ENCODE data around the gene CORO6.

- TF ChIP-seq CTCF (IDR thresholded peaks at IDR 0.05) (no peak), SIN3A (IDR thresholded peaks at IDR 0.05; ENCODE audit: borderline replicate concordance, insufficient read depth, low read depth, low read length) (no peak)
Measured at GRCh38 chr17:29588017-29588561, 34.6 kb downstream of the CORO6 start.

All from Panc1 (cell line).